H1 (cell line): ENCODE measurements around the gene C1QTNF7. TPM values are rescaled to one million over a fixed set of nuclear protein-coding genes. Genes with fewer than 3 reads are reported as not detected.
A peak's percentile ranks its signal among the peaks of the same experiment; 100 is the strongest.

ENCODE experiments used
- CTCF ChIA-PET: fragments of 300-600 bp; sonication (Branson Sonifier 250); formaldehyde crosslinking; loops from one replicate; lab custom pipeline; 2021; ENCODE audit not compliant: partially characterized antibody; lab: Charles Lee
- POLR2A ChIA-PET: fragments of 300-600 bp; sonication (Branson Sonifier 250); formaldehyde crosslinking; loops from one replicate; lab custom pipeline; 2021; ENCODE audit warnings: inconsistent platforms; ENCODE audit not compliant: partially characterized antibody; lab: Charles Lee
- DNase-seq, 2 experiments: peaks; one replicate each; pipeline versions ENCODE4 v3.0.0 to v3.0.0-alpha.2; 2010 to 2022; ENCODE audit warnings: low spot score in 2 of 2, low read depth in 1 of 2, mixed read lengths in 1 of 2
- FAIRE-seq: peaks from 2 replicates; lab custom pipeline; 2011; peaks lifted over from hg19 to GRCh38; lab: Jason Lieb, UNC
- H2AFZ ChIP-seq: 2 replicates; pipeline ENCODE4 v1.8.1; 2012; ENCODE audit warnings: low read length, inconsistent platforms
- H2AK5ac ChIP-seq: 2 replicates; pipeline ENCODE4 v1.6.1; 2013; ENCODE audit warnings: low read depth, low read length
- H2BK120ac ChIP-seq: replicated peaks from 2 replicates; pipeline ENCODE3; 2013; ENCODE audit warnings: low read depth, low read length, inconsistent platforms
- H2BK12ac ChIP-seq: 2 replicates; pipeline ENCODE4 v1.6.1; 2013; ENCODE audit warnings: low read depth, low read length
- H2BK15ac ChIP-seq: 2 replicates; pipeline ENCODE4 v1.6.1; 2013; ENCODE audit warnings: low read length
- H2BK20ac ChIP-seq: 2 replicates; pipeline ENCODE4 v1.6.1; 2013; ENCODE audit warnings: low read length
- H2BK5ac ChIP-seq: 2 replicates; pipeline ENCODE4 v1.6.1; 2013; ENCODE audit warnings: low read depth, low read length
- H3K14ac ChIP-seq: 2 replicates; pipeline ENCODE4 v1.6.1; 2013; ENCODE audit warnings: inconsistent platforms; ENCODE audit not compliant: insufficient read length
- H3K18ac ChIP-seq: 2 replicates; pipeline ENCODE4 v1.6.1; 2013; ENCODE audit warnings: low read length; ENCODE audit errors: extremely low read depth
- H3K23ac ChIP-seq: 2 replicates; pipeline ENCODE4 v1.6.1; 2013; ENCODE audit warnings: inconsistent platforms; ENCODE audit not compliant: insufficient read length
- H3K23me2 ChIP-seq: 2 replicates; pipeline ENCODE4 v1.6.1; 2013; ENCODE audit warnings: low read depth, low read length
- H3K27ac ChIP-seq: 2 replicates; pipeline ENCODE4 v1.6.1; 2011; ENCODE audit warnings: low read depth, low read length, inconsistent platforms
- H3K27me3 ChIP-seq, 4 experiments: replicated peaks in 1 of 4; 1 replicate in 1 of 4; 2 replicates in 3 of 4; pipeline versions ENCODE4 v1.6.1 to v1.8.1; 2011 to 2013; ENCODE audit warnings: low read length in 3 of 4, mild to moderate bottlenecking in 3 of 4, inconsistent platforms in 2 of 4, mixed read lengths in 2 of 4, moderate library complexity in 1 of 4; ENCODE audit not compliant: control insufficient read depth in 3 of 4, insufficient read depth in 3 of 4; ENCODE audit errors: extremely low read depth in 1 of 4
- H3K36me3 ChIP-seq, 4 experiments: 2 replicates each; pipeline versions ENCODE4 v1.6.1 to v1.8.1; 2011 to 2013; ENCODE audit warnings: mild to moderate bottlenecking in 4 of 4, low read length in 3 of 4, moderate library complexity in 2 of 4, control low read depth in 1 of 4, inconsistent platforms in 1 of 4; ENCODE audit not compliant: insufficient read depth in 4 of 4, control insufficient read depth in 2 of 4
- H3K4ac ChIP-seq: replicated peaks from 2 replicates; pipeline ENCODE3; 2013; ENCODE audit warnings: low read length, low read depth, mixed read lengths, inconsistent platforms; ENCODE audit not compliant: insufficient read length
- H3K4me1 ChIP-seq, 4 experiments: replicated peaks in 1 of 4; 1 replicate in 1 of 4; 2 replicates in 3 of 4; pipeline versions ENCODE4 v1.6.1 to v1.8.1; 2011 to 2013; ENCODE audit warnings: low read length in 3 of 4, inconsistent platforms in 2 of 4, mixed read lengths in 1 of 4; ENCODE audit not compliant: insufficient read depth in 4 of 4, control insufficient read depth in 3 of 4
- H3K4me2 ChIP-seq, 2 experiments: 2 replicates each; pipeline versions ENCODE4 v1.6.1 to v1.8.1; 2011 to 2013; ENCODE audit warnings: low read depth in 2 of 2, low read length in 2 of 2, control low read depth in 1 of 2, inconsistent platforms in 1 of 2, mild to moderate bottlenecking in 1 of 2; ENCODE audit not compliant: insufficient read depth in 1 of 2
- H3K4me3 ChIP-seq, 4 experiments: fragments of 200-600, 300-600 bp in 1 of 4; sonication (generic), shearing (Covaris generic), sonication (Bioruptor Twin) in 1 of 4; 2 replicates each; pipeline versions ENCODE4 v1.5.1 to v1.8.1; 2011 to 2016; ENCODE audit warnings: low read length in 4 of 4, low read depth in 3 of 4, control low read depth in 2 of 4, inconsistent platforms in 2 of 4, mild to moderate bottlenecking in 2 of 4, mixed read lengths in 1 of 4, moderate library complexity in 1 of 4; ENCODE audit not compliant: insufficient read depth in 2 of 4; ENCODE audit errors: extremely low read depth in 1 of 4
- H3K56ac ChIP-seq: replicated peaks from 2 replicates; pipeline ENCODE3; 2013; ENCODE audit warnings: low read depth, mild to moderate bottlenecking, mixed read lengths, low read length, inconsistent platforms; ENCODE audit not compliant: insufficient read length
- H3K79me1 ChIP-seq: 2 replicates; pipeline ENCODE4 v1.6.1; 2013; ENCODE audit warnings: low read depth, low read length, control low read depth
- H3K79me2 ChIP-seq, 2 experiments: 2 replicates each; pipeline versions ENCODE4 v1.6.1 to v1.8.1; 2012 to 2013; ENCODE audit warnings: low read length in 2 of 2, mild to moderate bottlenecking in 2 of 2, inconsistent platforms in 1 of 2; ENCODE audit not compliant: insufficient read depth in 2 of 2, control insufficient read depth in 1 of 2
- H3K9ac ChIP-seq, 4 experiments: replicated peaks in 1 of 4; 1 replicate in 1 of 4; 2 replicates in 3 of 4; pipeline versions ENCODE4 v1.6.1 to v1.8.1; 2011 to 2013; ENCODE audit warnings: low read depth in 3 of 4, low read length in 3 of 4, control low read depth in 2 of 4, mild to moderate bottlenecking in 2 of 4, moderate library complexity in 2 of 4, inconsistent platforms in 1 of 4; ENCODE audit errors: extremely low read depth in 1 of 4
- H3K9me3 ChIP-seq, 2 experiments: 2 replicates each; pipeline versions ENCODE4 v1.6.1 to v1.8.1; 2012 to 2013; ENCODE audit warnings: mild to moderate bottlenecking in 2 of 2, moderate library complexity in 2 of 2, control low read depth in 1 of 2, inconsistent platforms in 1 of 2, low read depth in 1 of 2, low read length in 1 of 2, mixed read lengths in 1 of 2; ENCODE audit not compliant: insufficient read depth in 2 of 2
- H4K20me1 ChIP-seq, 2 experiments: replicated peaks in 1 of 2; 2 replicates each; pipeline versions ENCODE3 to v1.8.1; 2011 to 2013; ENCODE audit warnings: inconsistent platforms in 2 of 2, low read length in 2 of 2, mild to moderate bottlenecking in 1 of 2; ENCODE audit not compliant: insufficient read depth in 2 of 2, control insufficient read depth in 1 of 2
- H4K5ac ChIP-seq: 2 replicates; pipeline ENCODE4 v1.6.1; 2013; ENCODE audit warnings: low read length, low read depth, mixed read lengths, inconsistent platforms; ENCODE audit not compliant: insufficient read length
- H4K8ac ChIP-seq: 2 replicates; pipeline ENCODE4 v1.8.0; 2013; ENCODE audit warnings: mild to moderate bottlenecking, moderate library complexity, low read length, inconsistent platforms; ENCODE audit not compliant: insufficient read depth; ENCODE audit errors: extremely low read depth
- H4K91ac ChIP-seq: replicated peaks from 2 replicates; pipeline ENCODE3; 2013; ENCODE audit warnings: low read length, mixed read lengths, inconsistent platforms; ENCODE audit not compliant: insufficient read length
- WGBS, 2 experiments: shearing (Covaris generic) in 1 of 2; methylation state at CpG; one replicate each; pipeline versions ENCODE4 v1.1.6 to v1.1.7; 2013 to 2015; ENCODE audit warnings: low lambda C conversion rate in 2 of 2, mixed read lengths in 2 of 2, inconsistent platforms in 1 of 2, low coverage in 1 of 2, missing lambda C conversion rate in 1 of 2; ENCODE audit not compliant: insufficient replicate concordance in 2 of 2, insufficient coverage in 1 of 2, insufficient read length in 1 of 2; ENCODE audit errors: extremely low coverage in 1 of 2, missing lambda C conversion rate in 1 of 2; 5-methylcytosine and 5-hydroxymethylcytosine counted together
- polyA plus RNA-seq, 7 experiments: library from polyadenylated mRNA; depleted of rRNA in 3 of 7; stranded (reverse) in 5 of 7; unstranded in 2 of 7; fragments of >200 nt in 5 of 7; fragments of 200-250 nt in 2 of 7; gene quantifications; 1 replicate in 5 of 7; 2 replicates in 1 of 7; 4 replicates in 1 of 7; pipeline versions ENCODE4 v1.2.1 to v1.2.3, GENCODE V29; 2011 to 2013; ENCODE audit warnings: missing spikeins in 2 of 7, mixed read lengths in 2 of 7
- total RNA-seq: library from RNA; stranded (reverse); fragmentation: NEBNext Ultra II Directional; extraction: Animal tissue kit (Norgen Biotek cat#: 25700); gene quantifications from 2 replicates; pipeline ENCODE4 v1.2.1, GENCODE V29; 2021

The C1QTNF7 gene
- total and polyA plus RNA-seq, 2 of the 8 experiments (the other 6 are each of a cell fraction or from before 2014, with no cell fraction given): not detected

DNA sequence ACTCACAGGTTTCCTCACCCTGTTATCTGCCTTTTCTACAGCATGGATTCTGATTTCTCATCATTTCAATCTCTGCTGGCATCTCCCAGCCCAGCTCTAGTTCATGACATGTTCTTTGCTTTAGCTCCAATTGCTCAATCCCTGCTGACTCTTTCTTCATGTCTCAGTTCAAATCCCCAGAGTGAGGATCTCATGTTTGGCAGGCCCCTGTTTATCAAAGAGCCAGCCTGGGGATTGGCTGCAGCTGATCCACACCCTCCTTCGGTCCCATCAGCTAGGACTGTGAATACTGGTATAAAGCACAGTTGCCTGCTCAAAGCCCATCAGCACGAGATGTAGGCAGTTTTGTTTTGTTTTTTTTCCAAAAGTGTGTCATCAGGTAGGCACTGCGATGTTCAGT lies 27.5 kb downstream of the C1QTNF7 start:
- no peak overlapping the region for H2AK5ac ChIP-seq
- H3K4ac ChIP-seq: no peak overlapping the region
- no peak overlapping the region for H2BK120ac ChIP-seq
- no peak overlapping the region for H2BK5ac ChIP-seq
- FAIRE-seq (no peak), DNase-seq (no peak)
- no peaks in the 10 kb centered on the region for H3K4me1 ChIP-seq
- no peak overlapping the region for H2BK15ac ChIP-seq
- no peaks in the 10 kb centered on the region for H4K20me1 ChIP-seq
- no peak overlapping the region for H2BK20ac ChIP-seq
- H4K91ac ChIP-seq: no peak overlapping the region
- no peak overlapping the region for H3K56ac ChIP-seq
- H3K79me2 ChIP-seq: no peaks in the 10 kb centered on the region
- no peak overlapping the region for H3K4me2 ChIP-seq
- no peak overlapping the region for H3K18ac ChIP-seq
- no peak overlapping the region for H3K23ac ChIP-seq
- no peaks in the 10 kb centered on the region; a peak in 1 of 8 replicates for H3K36me3 ChIP-seq
- H3K79me1 ChIP-seq: no peaks in the 10 kb centered on the region
- no peak overlapping the region for H3K14ac ChIP-seq
- no peak overlapping the region for H3K4me3 ChIP-seq
- 94% methylated on average over 3 of the region's 3 CpGs; no CpG with 5 or more reads in 1 of the 2 experiments for WGBS, 2 experiments
- ChIA-PET CTCF (interaction anchor here (1.0 to 6.6 kb wide), 6 partner anchors 16 to 224 kb away, joined by 3 to 72 read pairs (median 26); partner anchors contain the start of gene CC2D2A), POLR2A (no interaction called here)
- no peak overlapping the region for H4K5ac ChIP-seq
- H3K27ac ChIP-seq: no peak overlapping the region
- no peaks in the 10 kb centered on the region for H3K9me3 ChIP-seq
- H2BK12ac ChIP-seq: no peak overlapping the region
- H3K27me3 ChIP-seq: no peaks in the 10 kb centered on the region
- H2AFZ ChIP-seq: 0 out of 2 replicates have a peak overlapping the region, but pooled peaks have one; percentile 50
- no peaks in the 10 kb centered on the region for H3K23me2 ChIP-seq
- H3K9ac ChIP-seq: no peak overlapping the region
- H4K8ac ChIP-seq: no peak overlapping the region
